Kidney (tissue), 14 donors: ENCODE results near the gene NLK. TPM values are rescaled to one million over a fixed set of nuclear protein-coding genes. Genes with fewer than 3 reads are reported as not detected.

Experiments
- DNase-seq, 5 donors: peaks; one replicate each; pipeline ENCODE4 v3.0.0-alpha.2; 2013 to 2020
- FAIRE-seq: peaks from 2 replicates; lab custom pipeline; 2012; peaks lifted over from hg19 to GRCh38; lab: Jason Lieb, UNC
- H3K27ac ChIP-seq, 2 donors: one replicate each; pipeline ENCODE4 v1.7.0; 2013; ENCODE audit warnings: low read depth in 2 of 2, low read length in 2 of 2, inconsistent platforms in 1 of 2
- H3K27me3 ChIP-seq: one replicate; pipeline ENCODE4 v1.7.1; 2013; ENCODE audit warnings: low read length, inconsistent platforms; ENCODE audit not compliant: control insufficient read depth, insufficient read depth
- H3K36me3 ChIP-seq, 3 donors: one replicate each; pipeline versions ENCODE4 v1.7.0 to v1.7.1; 2013; ENCODE audit warnings: low read length in 3 of 3, control low read depth in 1 of 3, inconsistent platforms in 1 of 3; ENCODE audit not compliant: insufficient read depth in 3 of 3, control insufficient read depth in 2 of 3
- H3K4me1 ChIP-seq, 3 donors: one replicate each; pipeline versions ENCODE4 v1.7.0 to v1.7.1; 2013; ENCODE audit warnings: low read length in 3 of 3, inconsistent platforms in 1 of 3, low read depth in 1 of 3; ENCODE audit not compliant: control insufficient read depth in 2 of 3, insufficient read depth in 2 of 3
- H3K4me3 ChIP-seq, 3 donors: one replicate each; pipeline versions ENCODE4 v1.7.0 to v1.8.1; 2013; ENCODE audit warnings: low read length in 3 of 3, control low read depth in 1 of 3, inconsistent platforms in 1 of 3
- H3K9ac ChIP-seq, 3 donors: one replicate each; pipeline versions ENCODE4 v1.7.0 to v1.7.1; 2013; ENCODE audit warnings: low read length in 3 of 3, control low read depth in 1 of 3, inconsistent platforms in 1 of 3
- H3K9me3 ChIP-seq, 3 donors: one replicate each; pipeline versions ENCODE4 v1.7.0 to v1.7.1; 2013; ENCODE audit warnings: low read length in 3 of 3, control low read depth in 1 of 3, inconsistent platforms in 1 of 3; ENCODE audit not compliant: control insufficient read depth in 2 of 3, insufficient read depth in 1 of 3
- intact Hi-C: fragments of 100-400 bp; cut with DNase I; formaldehyde crosslinking; loops from one replicate; pipeline ENCODE4 v1.11.1; 2022
- polyA plus RNA-seq: library from polyadenylated mRNA; stranded (reverse); fragments of 350-450 nt; fragmentation: Illumina TruSeq; extraction: RNeasy Lipid Tissue Mini Kit (QIAGEN cat#74804); gene quantifications from one replicate; pipeline ENCODE4 v1.2.3, GENCODE V29; 2014; ENCODE audit warnings: low read depth, low replicate concordance; ENCODE audit not compliant: insufficient read depth
- total RNA-seq: library from RNA; stranded (reverse); fragmentation: NEBNext Ultra II Directional; extraction: Animal tissue kit (Norgen Biotek cat#: 25700); gene quantifications from one replicate; pipeline ENCODE4 v1.2.1, GENCODE V29; 2021
- TF ChIP-seq, protein P1 (sequence below): IDR thresholded peaks from 3 replicates; pipeline ENCODE4 v1.5.1; 2012; ENCODE audit warnings: mild to moderate bottlenecking, moderate library complexity, borderline replicate concordance; ENCODE audit not compliant: insufficient read depth; ENCODE audit errors: extremely low read depth
- donor health status: control.
- donor health status: control.
- donor health status: control.
- donor health status: control.
- donor health status: control.
- donor health status: DM: yes; HTN: yes; CAD: no.
- donor health status: Normal renal cell carcinoma (clear cell type).

Gene NLK
- total and polyA plus RNA-seq, 2 donors from 2014 or later = 20.2 to 31.3 TPM

DNA sequence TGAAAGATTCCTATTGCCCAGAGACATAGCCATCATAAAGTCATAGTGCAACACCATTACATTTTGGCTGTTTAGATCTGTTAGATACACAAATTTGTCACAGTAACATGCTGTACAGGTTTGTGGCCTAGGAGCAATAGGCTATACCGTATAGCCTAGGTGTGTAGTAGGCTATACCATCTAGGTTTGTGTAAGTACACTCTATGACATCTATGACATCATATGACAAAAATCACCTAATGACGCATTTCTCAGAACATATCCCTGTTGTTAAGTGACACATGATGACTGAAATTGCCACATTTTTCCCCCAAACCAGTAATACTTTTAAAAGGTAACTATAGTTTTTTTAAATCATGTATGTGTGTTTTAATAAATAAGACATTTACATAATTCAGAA is 43.3 kb downstream of the NLK start:
- H3K36me3 ChIP-seq = no peaks in the 10 kb centered on the region

DNA sequence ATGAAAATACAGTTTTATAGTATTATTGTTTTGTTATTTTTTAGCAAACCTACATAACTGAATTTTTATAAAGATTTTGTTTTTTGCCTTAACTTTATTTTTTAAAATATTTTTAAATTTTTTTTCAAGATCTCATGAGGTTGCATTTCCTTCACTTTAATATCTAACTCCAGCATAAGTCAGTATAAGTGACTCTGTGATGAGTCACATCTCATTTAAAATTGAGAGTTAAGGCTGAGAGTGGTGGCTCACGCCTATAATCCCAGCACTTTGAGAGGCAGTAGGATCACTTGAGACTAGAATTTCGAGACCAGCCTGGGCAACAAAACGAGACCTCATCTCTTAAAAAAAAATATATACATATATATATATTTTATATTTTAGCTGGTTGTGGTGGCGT is 44.0 kb downstream of the NLK start:
- Histone ChIP-seq H3K27ac (no peak overlapping the region), H3K4me3 (no peak overlapping the region), H3K4me1 (peaks cover 0 to 6% (median 3%) of the 10 kb centered on the region in 3 donors), H3K36me3 (no peaks in the 10 kb centered on the region), H3K9me3 (no peaks in the 10 kb centered on the region), H3K27me3 (no peaks in the 10 kb centered on the region), H3K9ac (no peak overlapping the region)
- TF ChIP-seq, protein P1, sequence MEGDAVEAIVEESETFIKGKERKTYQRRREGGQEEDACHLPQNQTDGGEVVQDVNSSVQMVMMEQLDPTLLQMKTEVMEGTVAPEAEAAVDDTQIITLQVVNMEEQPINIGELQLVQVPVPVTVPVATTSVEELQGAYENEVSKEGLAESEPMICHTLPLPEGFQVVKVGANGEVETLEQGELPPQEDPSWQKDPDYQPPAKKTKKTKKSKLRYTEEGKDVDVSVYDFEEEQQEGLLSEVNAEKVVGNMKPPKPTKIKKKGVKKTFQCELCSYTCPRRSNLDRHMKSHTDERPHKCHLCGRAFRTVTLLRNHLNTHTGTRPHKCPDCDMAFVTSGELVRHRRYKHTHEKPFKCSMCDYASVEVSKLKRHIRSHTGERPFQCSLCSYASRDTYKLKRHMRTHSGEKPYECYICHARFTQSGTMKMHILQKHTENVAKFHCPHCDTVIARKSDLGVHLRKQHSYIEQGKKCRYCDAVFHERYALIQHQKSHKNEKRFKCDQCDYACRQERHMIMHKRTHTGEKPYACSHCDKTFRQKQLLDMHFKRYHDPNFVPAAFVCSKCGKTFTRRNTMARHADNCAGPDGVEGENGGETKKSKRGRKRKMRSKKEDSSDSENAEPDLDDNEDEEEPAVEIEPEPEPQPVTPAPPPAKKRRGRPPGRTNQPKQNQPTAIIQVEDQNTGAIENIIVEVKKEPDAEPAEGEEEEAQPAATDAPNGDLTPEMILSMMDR = no peak
- FAIRE-seq (peak; percentile 6), DNase-seq (no peak)
- intact Hi-C loops = no loop called here

More for the DNA sequence above, 43.3 kb downstream of the NLK start:
- Histone ChIP-seq H3K9me3 (no peaks in the 10 kb centered on the region), H3K27ac (no peak overlapping the region), H3K4me3 (no peak overlapping the region), H3K9ac (no peak overlapping the region), H3K4me1 (peaks cover 2 to 9% (median 4%) of the 10 kb centered on the region in 3 donors), H3K27me3 (no peaks in the 10 kb centered on the region)
- FAIRE-seq (no peak), DNase-seq (no peak)
- intact Hi-C loops = no loop called here
- TF ChIP-seq, protein P1 = no peak

DNA sequence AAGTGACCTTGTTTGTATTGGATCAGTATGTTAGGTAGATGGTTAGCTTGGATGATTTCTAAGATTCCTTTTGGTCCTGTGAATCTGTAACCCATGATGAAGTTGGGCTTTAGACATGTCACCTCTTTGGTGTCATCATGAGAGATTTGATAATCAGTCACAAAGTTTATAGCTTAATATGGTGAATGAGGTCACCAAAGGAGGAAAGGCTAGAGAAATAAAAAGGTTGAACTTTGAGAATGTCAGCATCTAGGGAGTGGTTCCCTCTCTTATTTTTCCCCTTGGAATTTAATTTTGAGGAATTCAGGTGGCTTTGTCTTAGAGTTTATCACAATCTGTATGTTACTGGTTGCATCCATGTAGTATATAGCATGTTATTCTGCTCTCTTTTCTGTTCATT is 45.3 kb downstream of the NLK start:
- Histone ChIP-seq H3K4me1 (peaks cover 0 to 6% (median 0%) of the 10 kb centered on the region in 3 donors), H3K36me3 (no peaks in the 10 kb centered on the region), H3K4me3 (no peak overlapping the region), H3K27ac (no peak overlapping the region), H3K9me3 (no peaks in the 10 kb centered on the region), H3K27me3 (no peaks in the 10 kb centered on the region), H3K9ac (no peak overlapping the region)
- intact Hi-C loops = no loop called here
- FAIRE-seq (no peak), DNase-seq (no peak)
- TF ChIP-seq, protein P1 = no peak

DNA sequence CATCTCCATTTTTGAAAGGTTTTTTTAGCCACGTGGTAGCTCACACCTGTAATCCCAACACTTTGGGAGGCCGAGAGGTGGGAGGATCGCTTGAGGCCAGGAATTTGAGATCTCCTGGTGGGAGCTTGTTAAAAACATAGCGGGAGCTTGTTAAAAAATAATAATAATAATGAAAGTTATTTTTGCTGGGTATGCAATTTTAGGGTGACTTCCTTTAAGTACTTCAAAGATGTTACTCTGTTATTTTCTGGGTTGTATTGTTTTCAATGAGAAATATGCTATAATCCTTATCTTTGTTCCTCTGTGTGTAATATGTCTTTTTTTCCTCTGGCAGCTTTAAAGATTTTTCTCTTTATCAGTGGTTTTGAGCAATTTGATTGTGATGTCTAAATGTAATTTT is 48.1 kb downstream of the NLK start:
- H3K9ac ChIP-seq = no peak overlapping the region
- no peak overlapping the region for H3K27ac ChIP-seq
- H3K4me3 ChIP-seq = no peak overlapping the region
- H3K36me3 ChIP-seq = no peaks in the 10 kb centered on the region
- no peak for DNase-seq
- FAIRE-seq = no peak
- peaks cover 3 to 11% (median 6%) of the 10 kb centered on the region in 3 donors for H3K4me1 ChIP-seq
- no peaks in the 10 kb centered on the region for H3K9me3 ChIP-seq
- intact Hi-C loops = no loop called here
- TF ChIP-seq, protein P1 = no peak
- H3K27me3 ChIP-seq = no peaks in the 10 kb centered on the region
